Right lobe of liver (tissue), 4 donors: ENCODE measurements around the gene ACOT7.

ENCODE experiments used
- POLR2A ChIP-seq: fragments of 450-650 bp; IDR thresholded peaks from one replicate; pipeline ENCODE4 v1.6.1; 2017; ENCODE audit warnings: antibody characterized with exemption, mild to moderate bottlenecking
- TF ChIP-seq, protein P1 (sequence below), 4 donors: fragments of 200-600 bp in 3 of 4; fragments of 450-650 bp in 1 of 4; IDR thresholded peaks; one replicate each; pipeline versions ENCODE4 v1.5.1 to v1.8.0; 2016 to 2022; ENCODE audit warnings: antibody characterized with exemption in 4 of 4, mild to moderate bottlenecking in 2 of 4
- donor health status: DM: no; HTN: no; CAD: no.
- donor health status: DM: no; HTN: no; CAD: no.
- donor health status: DM: no; HTN: yes; CAD: no.

DNA sequence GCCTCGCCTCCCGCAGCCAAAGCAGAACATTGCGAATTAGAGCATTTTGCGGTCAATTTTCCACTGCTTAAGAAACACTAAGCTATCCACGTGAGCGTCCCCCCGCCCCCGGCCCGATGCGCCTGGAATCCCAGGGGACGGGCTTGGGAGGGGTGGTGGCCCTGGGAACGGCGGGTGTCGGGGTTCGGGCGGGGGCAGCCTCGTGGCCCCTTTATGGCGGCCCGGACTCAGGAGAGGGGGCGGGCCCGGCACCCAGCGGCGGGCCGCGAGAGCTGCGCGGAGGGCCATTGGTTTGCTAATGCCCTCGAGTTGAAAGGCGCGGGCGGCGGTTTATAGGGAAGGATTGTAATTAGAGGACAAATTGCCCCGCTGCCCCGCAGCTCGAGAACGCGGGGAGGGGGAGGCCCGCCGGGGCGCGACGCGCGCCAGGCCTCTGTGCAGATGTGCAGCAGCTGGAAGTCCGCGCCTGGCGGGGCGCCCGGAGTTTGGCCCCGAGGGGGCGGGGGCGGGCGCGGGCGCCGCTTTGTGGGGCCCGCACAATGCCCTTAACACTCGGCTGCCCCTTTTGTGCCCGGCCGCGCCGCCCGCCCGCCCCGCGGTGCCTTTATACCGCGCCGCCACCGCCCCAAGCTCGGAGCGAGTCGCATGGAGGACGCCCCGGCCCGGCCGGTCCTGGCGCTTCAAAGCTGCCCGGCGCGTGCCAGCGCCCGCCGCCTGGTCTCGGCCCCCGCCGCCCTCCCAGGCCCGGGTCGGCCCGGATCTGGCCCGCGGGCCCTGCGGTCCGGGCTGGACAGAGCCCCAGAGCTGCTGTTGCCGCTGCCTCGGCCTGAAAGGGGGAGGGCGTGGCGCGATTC is 151.5 kb downstream of the ACOT7 start:
- TF ChIP-seq, protein P1, sequence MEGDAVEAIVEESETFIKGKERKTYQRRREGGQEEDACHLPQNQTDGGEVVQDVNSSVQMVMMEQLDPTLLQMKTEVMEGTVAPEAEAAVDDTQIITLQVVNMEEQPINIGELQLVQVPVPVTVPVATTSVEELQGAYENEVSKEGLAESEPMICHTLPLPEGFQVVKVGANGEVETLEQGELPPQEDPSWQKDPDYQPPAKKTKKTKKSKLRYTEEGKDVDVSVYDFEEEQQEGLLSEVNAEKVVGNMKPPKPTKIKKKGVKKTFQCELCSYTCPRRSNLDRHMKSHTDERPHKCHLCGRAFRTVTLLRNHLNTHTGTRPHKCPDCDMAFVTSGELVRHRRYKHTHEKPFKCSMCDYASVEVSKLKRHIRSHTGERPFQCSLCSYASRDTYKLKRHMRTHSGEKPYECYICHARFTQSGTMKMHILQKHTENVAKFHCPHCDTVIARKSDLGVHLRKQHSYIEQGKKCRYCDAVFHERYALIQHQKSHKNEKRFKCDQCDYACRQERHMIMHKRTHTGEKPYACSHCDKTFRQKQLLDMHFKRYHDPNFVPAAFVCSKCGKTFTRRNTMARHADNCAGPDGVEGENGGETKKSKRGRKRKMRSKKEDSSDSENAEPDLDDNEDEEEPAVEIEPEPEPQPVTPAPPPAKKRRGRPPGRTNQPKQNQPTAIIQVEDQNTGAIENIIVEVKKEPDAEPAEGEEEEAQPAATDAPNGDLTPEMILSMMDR (IDR thresholded peaks at IDR 0.05): no peak
- no peak for TF ChIP-seq POLR2A
